GM12872 (cell line): Measurements from ENCODE around the gene AFF4.

Experiments
- CTCF ChIP-seq: IDR thresholded peaks from 3 replicates; pipeline ENCODE4 v1.5.1; 2011; ENCODE audit warnings: low read depth, mild to moderate bottlenecking, low read length, moderate library complexity; ENCODE audit not compliant: insufficient read depth

Gene AFF4, protein sequence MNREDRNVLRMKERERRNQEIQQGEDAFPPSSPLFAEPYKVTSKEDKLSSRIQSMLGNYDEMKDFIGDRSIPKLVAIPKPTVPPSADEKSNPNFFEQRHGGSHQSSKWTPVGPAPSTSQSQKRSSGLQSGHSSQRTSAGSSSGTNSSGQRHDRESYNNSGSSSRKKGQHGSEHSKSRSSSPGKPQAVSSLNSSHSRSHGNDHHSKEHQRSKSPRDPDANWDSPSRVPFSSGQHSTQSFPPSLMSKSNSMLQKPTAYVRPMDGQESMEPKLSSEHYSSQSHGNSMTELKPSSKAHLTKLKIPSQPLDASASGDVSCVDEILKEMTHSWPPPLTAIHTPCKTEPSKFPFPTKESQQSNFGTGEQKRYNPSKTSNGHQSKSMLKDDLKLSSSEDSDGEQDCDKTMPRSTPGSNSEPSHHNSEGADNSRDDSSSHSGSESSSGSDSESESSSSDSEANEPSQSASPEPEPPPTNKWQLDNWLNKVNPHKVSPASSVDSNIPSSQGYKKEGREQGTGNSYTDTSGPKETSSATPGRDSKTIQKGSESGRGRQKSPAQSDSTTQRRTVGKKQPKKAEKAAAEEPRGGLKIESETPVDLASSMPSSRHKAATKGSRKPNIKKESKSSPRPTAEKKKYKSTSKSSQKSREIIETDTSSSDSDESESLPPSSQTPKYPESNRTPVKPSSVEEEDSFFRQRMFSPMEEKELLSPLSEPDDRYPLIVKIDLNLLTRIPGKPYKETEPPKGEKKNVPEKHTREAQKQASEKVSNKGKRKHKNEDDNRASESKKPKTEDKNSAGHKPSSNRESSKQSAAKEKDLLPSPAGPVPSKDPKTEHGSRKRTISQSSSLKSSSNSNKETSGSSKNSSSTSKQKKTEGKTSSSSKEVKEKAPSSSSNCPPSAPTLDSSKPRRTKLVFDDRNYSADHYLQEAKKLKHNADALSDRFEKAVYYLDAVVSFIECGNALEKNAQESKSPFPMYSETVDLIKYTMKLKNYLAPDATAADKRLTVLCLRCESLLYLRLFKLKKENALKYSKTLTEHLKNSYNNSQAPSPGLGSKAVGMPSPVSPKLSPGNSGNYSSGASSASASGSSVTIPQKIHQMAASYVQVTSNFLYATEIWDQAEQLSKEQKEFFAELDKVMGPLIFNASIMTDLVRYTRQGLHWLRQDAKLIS

DNA sequence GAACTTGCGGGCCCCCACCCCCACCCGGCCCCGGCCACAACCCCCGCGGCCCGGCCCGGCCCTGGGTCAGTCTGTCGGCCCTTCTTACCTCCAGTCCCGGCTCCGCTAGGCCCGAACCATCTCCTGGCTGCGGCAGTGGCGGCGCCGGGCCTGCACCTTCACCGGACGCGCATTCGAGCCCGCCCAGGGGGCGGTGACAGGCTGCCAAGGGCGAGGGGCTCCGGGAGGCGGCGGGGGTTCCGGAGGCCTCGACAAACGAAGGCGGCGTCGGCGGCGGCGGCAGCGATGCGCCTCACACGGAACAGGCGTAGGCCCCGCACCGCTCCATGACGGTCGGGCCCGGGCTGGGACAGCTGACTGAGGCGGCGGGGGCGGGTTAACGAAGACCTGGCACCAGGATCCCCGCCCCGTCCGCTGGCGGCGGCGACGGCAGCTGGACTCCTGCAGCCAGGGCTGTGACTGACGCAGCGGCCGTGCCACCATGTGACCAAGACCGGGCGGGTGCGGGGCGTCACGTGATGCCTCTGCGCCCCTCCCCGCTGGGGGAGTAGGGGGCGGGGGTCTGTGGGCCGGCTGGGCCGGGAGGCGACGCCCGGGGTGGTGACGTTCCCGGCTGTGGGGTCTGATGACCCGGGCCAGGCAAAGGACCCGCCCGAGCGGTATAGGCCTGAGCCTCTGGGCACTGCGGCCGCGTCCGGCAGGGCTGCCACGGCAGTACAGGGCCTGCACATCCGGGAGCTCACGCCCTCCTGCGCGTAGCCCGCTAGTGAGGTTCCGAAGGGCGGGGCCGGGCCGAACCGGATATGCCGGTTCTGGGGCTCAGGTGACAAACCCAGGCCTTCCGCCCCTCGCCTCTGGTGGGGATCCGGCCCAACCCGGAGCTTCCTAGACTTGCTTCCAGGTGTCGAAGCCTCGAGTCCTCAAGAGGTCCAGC is at the start of gene AFF4:
TSS of gene AFF4 (minus strand) at position 464 of the 934 bp plus-strand sequence. CDS start 26,445 bp downstream, outside the sequence.
- no peak for TF ChIP-seq CTCF

- no peak for TF ChIP-seq CTCF
Observed at GRCh38 chr5:133006653-133007052, 43.2 kb upstream of the AFF4 start.

- TF ChIP-seq CTCF, result no peak
Observed at GRCh38 chr5:132999246-132999645, 35.8 kb upstream of the AFF4 start.

DNA sequence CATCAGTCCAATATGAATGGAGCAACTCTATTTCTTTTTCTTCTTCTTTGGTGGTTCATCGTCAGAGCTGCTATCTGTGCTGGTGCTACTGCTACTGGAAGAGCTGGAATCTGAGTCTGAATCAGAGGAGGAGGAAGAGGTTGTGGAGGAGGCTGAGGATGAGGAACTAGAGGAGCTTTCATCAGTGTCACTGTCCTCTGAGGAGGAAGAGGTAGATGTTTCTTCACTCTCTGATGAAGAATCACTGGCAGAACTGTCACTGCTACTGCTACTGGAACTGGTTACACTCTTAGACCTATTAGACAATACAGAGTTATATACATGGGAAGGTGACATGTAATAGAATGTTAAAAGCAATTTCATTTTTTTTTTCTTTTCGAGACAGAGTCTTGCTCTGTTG is 35.1 kb upstream of the AFF4 start:
- TF ChIP-seq CTCF, result no peak

- no peak for TF ChIP-seq CTCF
Observed at GRCh38 chr5:132996307-132996706, 32.9 kb upstream of the AFF4 start.

DNA sequence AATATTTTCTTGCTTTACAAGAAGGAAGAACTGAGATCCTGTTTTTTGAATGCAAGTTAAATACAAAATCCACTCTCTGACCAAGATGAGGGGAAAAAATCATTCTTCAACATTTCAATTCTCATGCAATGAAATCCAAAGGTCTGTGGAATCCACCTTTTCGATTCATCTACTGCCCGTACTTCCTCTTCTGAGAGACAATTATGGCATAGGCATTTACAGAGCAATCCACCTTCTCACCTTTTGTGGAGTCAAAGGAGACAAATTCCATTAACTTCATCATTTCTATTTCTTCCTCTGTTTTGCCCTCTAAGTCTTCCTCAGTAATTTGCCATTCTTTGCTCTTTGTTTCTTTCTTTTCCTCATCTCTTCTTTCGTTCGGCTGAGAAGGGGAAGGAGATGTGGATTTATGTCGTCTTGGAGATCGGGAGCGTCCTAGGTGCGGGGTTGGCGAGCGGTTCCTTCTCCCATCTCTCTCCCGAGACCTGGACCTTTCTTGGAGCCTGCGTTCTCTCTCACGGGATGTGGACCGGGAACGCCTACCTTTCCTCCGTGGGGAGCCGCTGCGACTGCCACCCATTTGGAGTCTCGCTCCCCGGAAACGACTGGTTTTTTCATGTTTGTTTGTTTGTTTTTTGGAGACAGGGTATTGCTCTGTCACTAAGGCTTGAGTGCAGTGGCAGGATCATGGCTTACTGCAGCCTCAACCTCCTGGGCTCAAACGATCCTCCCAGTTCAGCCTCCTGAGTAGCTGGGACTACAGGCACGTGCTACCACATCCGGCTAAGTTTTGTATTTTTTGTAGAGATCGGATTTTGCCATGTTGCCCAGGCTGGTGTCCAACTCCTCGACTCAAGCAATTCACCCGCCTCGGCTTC is 24.3 kb upstream of the AFF4 start:
- TF ChIP-seq CTCF, result no peak
